Measurements from ENCODE around the gene UROC1.

GRCh38 chr3:126441256-126441880, 76.2 kb downstream of the UROC1 start:
- TF ChIP-seq POLR2A (IDR thresholded peaks at IDR 0.05; ENCODE audit: low read length) (no peak), GATA1 (IDR thresholded peaks at IDR 0.05; ENCODE audit: low read depth, low read length) (no peak)
